Raji (cell line): Measurements from ENCODE around the gene SLC25A26.

Experiments used
- POLR2A ChIP-seq: IDR thresholded peaks from 2 replicates; pipeline ENCODE4 v1.6.1; 2011; ENCODE audit warnings: low read depth, low read length, control low read depth; ENCODE audit not compliant: insufficient read depth

Gene SLC25A26

DNA sequence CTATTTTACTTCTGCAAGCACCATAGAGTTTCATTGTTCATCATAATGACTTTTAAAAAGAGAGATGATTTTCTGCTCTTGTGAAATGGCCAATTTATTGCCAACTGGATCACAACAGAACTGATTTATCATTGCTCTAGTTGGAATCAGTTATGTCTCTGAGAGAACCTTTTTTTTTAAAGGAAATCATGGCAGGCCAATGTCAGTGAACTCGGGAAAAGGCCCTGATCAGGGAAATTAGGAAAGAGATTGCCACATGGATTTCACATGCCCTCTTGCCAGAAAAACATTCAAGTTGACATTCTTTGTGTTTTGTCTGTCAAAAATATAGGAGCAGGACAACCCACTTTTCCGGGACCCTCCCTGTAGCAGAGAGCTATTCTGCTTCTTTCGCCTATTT is 12.6 kb upstream of the SLC25A26 start:
- no peak for TF ChIP-seq POLR2A

DNA sequence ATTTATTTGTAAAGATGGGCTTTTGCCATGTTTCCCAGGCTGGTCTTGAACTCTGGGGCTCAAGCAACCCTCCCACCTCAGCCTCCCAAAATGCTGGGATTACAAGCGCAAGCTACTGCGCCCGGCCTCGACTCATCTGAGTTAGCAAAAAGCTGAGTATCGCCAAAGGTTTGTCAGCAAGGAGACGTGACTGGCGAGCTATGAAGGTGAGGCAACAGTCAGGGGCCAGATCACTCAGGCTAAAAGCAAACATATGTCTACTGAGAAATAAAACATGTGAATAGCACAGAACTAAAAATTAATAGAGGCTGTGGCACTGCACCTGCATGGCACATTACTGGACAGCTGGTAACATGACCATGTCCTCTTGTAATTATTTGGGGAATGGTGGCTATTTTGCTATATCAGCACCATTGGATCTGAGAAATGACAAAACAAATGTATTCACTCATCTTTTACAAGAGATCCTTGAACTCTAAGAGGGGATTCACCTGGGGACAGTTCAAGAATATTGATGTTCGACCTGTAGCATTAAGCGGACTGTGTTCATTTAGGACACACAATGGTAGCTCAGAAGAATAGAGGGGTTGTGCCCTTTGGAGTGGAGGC is 10.0 kb upstream of the SLC25A26 start:
- TF ChIP-seq POLR2A, result no peak

DNA sequence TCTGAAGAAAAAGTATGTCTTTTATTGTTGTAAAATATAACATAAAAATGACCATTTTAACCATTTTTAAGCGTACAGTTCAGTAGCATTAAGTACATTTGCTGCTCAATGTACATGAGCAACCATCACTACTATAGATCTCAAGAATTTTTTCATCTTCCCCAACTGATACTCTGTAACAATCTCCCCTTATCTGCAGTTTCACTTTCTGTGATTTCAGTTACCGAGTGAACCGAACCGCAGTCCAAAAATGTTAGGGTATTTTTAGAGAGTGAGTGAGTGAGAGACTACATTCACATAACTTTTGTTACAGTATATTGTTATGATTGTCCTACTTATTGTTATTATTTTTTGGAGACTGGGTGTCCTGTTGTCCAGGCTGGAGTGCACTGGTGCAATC is 9.0 kb upstream of the SLC25A26 start:
- TF ChIP-seq POLR2A, result no peak

DNA sequence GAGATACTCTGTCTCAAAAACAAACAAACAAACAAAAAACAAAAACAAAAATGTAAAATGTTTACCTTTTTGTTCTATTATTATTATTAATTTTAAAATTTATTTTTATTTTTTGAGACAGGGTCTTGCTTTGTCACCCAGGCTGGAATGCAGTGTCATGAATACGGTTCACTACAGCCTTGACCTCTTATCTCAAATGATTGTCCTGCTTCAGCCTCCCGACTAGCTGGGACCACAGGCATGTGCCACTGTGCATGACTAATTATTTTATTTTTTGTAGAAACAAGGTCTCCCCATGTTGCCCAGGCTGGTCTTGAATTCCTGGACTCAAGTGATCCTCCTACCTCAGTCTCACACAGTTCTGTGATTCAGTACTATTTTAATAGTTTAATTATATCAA is 5.7 kb upstream of the SLC25A26 start:
- TF ChIP-seq POLR2A, result no peak

DNA sequence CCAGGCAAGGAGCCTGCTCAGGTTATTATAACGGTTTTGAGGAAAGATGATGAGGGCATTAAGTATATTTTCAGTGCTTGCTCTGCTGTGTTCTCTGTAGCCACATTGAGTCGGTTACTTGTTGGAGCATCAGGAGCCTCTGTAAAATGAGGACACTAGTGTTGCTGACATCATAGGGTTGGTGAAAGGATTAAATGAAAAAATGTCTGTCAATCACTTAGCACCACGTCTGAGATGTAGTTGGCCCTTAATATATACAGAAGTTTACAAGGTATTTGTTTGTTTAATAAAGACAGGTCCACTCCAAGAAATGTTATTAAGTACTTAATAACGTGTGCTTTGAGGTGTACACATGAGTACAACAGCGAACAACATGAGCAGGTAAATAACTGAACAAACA is 735 bp upstream of the SLC25A26 start:
- no peak for TF ChIP-seq POLR2A

DNA sequence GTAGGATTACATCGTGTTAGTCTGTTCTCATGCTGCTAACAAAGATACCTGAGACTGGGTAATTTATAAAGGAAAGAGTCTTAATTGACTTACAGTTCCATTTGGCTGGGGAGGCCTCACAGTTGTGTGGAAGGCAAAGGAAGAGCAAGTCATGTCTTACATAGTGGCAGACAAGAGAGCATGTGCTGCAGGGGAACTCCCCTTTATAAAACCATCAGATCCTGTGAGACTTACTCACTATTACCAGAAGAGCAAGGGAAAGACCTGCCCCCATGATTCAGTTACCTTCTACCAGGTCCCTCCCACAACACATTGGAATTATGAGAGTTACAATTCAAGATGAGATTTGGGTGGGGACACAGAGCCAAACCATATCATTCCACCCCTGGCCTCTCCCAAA is 3.4 kb downstream of the SLC25A26 start:
- no peak for TF ChIP-seq POLR2A

DNA sequence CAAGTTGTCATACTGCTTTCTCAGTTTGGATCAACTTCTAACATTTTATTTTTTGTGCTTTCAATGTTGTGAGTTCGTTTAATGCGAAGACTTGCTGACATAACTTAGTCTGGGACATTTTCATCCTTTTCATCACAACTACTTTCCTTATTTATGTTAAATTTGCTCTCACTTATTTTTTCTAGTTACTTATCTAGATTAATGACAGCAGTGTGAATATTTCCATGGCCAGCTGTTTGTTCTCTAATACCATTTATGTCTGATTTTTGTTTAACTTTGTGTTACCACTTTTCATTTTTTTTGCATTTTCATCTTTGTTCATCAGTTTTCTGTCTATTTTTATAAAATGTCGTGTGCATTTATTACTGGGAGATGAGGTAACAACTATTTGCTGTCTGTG is 6.2 kb downstream of the SLC25A26 start:
- TF ChIP-seq POLR2A, result no peak

DNA sequence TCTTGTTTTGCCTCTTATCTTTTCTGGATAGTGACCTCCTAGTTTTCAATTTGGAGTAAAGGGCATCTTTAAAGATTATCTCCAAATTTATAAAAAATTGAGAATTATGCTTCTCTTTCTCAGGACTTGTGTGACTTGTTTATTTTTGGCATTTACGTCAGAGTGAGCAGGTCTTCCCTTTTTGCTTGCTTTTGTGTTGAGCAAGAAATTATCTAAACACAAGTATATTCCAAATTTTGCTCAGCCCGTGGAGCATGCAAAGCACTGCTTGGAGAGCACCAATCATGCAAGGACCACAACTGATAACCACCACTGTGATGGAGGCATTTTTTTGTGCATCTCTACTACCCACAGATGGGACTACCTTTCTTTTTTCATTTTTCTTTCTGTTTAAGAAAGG is 7.1 kb downstream of the SLC25A26 start:
- no peak for TF ChIP-seq POLR2A

DNA sequence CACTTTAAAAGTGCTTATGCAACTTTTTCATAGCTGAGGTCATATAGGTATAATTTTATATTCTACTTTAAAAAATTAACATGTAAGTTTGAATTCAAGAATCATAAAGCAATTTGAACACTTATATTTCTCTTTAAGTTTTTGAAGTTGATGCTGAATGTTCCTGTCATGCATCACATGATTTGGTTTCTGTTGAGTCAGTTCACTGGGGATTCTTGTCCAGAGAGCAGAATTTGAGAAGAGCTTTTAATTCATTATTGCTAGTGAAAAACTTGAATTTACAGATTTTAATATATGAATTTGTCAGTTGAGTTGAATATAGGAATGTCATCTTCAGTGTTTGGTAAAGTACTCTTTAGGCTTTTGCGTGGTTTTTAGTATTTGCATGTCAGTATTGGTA is 7.9 kb downstream of the SLC25A26 start:
- no peak for TF ChIP-seq POLR2A

DNA sequence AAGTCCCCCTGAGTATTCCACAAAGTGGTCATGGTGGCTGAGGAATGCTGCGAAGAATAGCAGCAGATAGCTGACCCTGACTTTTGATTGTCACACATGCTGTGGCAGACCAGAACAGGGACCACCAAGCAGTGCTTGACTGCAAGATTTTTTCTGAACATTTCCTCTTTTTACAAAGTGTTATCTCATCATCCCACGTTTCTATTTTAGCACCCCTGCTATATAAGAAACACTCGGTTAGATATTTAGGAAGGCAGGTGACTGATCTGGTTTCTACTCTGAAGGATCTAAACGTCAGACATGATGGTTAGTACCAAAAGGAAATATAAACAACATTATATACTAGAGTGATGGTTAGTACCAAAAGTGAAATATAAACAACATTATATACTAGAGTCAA is 9.1 kb downstream of the SLC25A26 start:
- TF ChIP-seq POLR2A, result no peak

DNA sequence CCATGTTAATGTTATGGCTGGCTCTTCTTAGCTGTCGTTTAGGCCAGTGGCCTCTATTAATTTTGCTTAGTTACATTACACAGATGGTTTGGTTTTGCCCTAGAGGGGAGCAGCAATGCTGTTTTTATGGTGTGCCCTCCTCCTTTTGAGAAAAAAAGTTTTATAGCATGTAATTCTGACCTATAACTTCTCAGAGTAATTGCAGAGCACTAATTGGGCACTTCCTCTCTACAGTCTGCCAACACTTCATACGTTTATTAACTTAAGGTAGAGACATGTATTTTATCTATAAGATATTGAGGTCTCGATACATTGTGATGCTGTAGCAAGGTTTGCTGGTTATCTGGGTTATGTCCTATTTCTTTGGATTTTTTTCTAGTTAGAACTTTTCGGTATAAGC is 12.2 kb downstream of the SLC25A26 start:
- no peak for TF ChIP-seq POLR2A

DNA sequence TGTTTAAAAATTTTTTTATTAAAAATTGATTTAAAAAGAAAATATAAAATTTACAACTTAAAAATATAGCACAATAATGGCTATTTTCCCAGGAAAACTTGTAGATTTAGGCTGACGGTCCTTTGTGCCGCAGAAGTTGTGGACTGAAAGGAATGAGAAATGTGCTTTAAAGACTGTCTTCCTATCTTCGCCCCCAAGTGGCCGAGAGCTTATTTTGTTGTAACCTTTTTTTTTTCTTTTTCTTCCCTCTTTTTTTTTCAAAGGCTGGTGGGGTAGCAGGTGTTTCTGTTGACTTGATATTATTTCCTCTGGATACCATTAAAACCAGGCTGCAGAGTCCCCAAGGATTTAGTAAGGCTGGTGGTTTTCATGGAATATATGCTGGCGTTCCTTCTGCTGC is 15.5 kb downstream of the SLC25A26 start:
- TF ChIP-seq POLR2A, result no peak

DNA sequence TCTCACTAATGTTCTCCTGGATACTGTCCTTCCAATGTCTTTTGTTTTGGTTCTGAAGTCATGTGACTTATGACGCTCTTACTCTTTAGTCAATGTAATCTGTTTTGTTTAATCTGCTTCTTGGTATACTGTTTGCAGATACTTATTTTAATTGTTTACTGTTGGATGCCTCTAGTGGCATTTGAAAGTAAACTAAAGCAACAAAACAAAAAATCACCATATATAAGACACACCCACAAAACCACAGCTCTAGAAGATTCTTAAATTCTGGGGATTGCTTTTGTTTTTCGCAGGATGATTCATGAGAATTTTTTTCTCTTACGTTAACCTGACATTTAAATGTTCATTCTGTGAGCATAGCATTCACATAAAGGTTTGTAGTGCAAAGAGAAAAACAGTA is 16.8 kb downstream of the SLC25A26 start:
- no peak for TF ChIP-seq POLR2A

DNA sequence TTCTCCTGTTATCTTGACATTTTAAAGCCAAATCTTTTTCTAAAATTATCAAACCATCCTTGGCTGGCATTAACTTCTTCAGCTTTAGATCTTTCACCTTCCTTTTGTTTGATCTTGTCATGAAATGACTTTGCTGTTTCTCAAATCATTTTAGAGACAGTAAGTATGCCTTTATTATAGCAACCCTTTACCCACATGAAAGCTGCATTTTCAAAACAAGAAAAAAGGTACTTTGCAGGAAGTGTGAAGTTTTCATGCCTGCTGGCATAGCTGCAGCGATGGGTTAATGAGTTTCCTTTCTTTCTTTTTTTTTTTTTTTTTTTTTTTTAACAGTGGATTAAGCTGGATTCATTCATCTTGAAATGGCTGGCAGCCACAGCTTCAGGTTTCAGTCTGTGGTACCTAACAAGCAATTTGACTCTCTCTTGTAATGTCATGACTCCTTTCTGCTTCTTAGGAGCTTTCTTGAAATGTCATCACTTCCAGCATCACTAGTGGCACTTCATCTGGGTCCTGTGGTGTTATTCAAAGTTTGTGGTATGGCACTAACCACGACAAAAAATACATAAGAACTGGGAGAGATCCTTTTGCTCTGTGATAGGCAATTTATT is 18.8 kb downstream of the SLC25A26 start:
- TF ChIP-seq POLR2A, result no peak

DNA sequence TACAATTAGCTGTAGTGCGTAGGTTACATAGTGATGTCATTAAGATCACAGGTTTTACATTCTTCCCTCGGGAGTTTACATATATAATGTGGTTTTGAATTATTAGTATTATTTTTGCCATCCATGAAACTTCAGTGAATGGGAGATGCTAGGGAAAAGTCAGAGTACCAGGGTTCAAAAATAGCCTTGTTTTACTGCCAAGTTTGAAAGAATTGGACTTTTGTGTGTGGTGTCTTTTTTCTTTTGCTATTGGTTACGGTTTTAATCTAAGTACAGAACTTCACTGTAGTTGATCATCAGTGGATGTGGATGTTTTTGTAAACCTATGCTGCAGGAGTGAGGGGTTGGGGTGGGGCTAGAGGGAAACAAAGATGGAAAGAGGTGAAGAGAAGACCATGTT is 20.7 kb downstream of the SLC25A26 start:
- no peak for TF ChIP-seq POLR2A

DNA sequence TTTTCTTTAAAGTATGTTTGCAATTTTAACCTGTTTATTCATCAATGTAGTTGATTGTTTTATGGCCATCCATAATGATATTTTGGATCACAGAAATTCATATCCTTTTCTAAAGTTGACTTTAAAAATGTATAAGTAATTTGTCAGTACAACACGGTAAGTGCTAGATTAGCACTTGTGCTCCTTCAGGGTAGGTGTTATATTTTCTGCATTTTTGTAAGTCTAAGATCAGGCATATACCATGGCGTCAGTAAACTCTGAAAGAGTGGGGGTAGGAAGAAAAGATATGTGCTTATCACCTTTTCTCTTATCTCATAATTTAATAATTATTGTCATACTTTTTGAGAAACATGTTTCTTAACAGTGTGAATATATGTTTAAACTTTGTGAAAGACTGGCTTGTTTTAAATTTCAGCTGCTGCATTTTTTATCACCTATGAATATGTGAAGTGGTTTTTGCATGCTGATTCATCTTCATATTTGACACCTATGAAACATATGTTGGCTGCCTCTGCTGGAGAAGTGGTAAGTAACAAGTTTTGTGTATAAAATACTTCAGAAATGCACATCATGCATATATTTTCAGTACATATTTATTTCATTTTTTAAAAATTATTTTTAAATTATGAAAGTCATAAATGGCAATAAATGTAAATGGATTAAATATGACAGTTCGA is 22.1 kb downstream of the SLC25A26 start:
- no peak for TF ChIP-seq POLR2A

DNA sequence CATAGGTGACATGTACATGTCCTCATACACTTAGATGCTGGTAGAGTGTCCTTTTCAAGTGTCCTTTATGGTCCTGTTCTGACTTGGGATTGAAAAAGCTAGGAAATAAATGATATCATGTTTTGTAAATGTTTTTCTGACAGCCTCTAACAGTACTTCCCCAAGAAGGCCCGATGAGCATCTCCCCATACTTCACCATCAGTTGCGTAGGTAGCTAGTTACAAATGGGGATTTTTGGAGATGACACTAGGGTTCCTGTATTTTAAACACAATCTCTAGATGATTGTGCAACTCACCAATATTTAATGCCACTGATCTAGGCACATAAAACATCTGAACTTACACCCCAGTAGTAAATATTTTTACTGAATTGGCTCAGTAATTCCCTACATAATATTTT is 27.8 kb downstream of the SLC25A26 start:
- no peak for TF ChIP-seq POLR2A
